NT2/D1 (cell line): ENCODE results near the gene HSPB1.
A peak's percentile ranks its signal among the peaks of the same experiment; 100 is the strongest.

ENCODE experiments used
- DNase-seq: peaks from one replicate; pipeline ENCODE4 v3.0.0-alpha.2; 2011; ENCODE audit warnings: low read depth, low spot score
- H3K27me3 ChIP-seq: 2 replicates; pipeline ENCODE4 v1.6.0; 2011; ENCODE audit warnings: mild to moderate bottlenecking; ENCODE audit not compliant: insufficient read length, insufficient read depth
- H3K36me3 ChIP-seq: 2 replicates; pipeline ENCODE4 v1.6.1; 2011; ENCODE audit warnings: mild to moderate bottlenecking, low read length, mixed read lengths; ENCODE audit not compliant: insufficient read depth, insufficient read length
- H3K4me1 ChIP-seq: 2 replicates; pipeline ENCODE4 v1.5.1; 2011; ENCODE audit not compliant: insufficient read depth, insufficient read length
- H3K4me3 ChIP-seq: 2 replicates; pipeline ENCODE4 v1.5.1; 2011; ENCODE audit warnings: low read depth; ENCODE audit not compliant: insufficient read length
- H3K9ac ChIP-seq: 2 replicates; pipeline ENCODE4 v1.6.0; 2011; ENCODE audit warnings: low read depth; ENCODE audit not compliant: insufficient read length
- H3K9me3 ChIP-seq: 2 replicates; pipeline ENCODE4 v1.5.1; 2011; ENCODE audit warnings: mild to moderate bottlenecking, low read length; ENCODE audit not compliant: insufficient read depth
- SUZ12 ChIP-seq: IDR thresholded peaks from 2 replicates; pipeline ENCODE4 v1.6.1; 2011; ENCODE audit not compliant: insufficient read length, insufficient read depth; ENCODE audit errors: extremely low read depth
- YY1 ChIP-seq: IDR thresholded peaks from 2 replicates; pipeline ENCODE4 v1.6.1; 2011; ENCODE audit not compliant: insufficient read length, insufficient read depth
- ZNF274 ChIP-seq: IDR thresholded peaks from 2 replicates; pipeline ENCODE4 v1.6.1; 2011; ENCODE audit warnings: mild to moderate bottlenecking, low read depth, low read length

The HSPB1 gene

DNA sequence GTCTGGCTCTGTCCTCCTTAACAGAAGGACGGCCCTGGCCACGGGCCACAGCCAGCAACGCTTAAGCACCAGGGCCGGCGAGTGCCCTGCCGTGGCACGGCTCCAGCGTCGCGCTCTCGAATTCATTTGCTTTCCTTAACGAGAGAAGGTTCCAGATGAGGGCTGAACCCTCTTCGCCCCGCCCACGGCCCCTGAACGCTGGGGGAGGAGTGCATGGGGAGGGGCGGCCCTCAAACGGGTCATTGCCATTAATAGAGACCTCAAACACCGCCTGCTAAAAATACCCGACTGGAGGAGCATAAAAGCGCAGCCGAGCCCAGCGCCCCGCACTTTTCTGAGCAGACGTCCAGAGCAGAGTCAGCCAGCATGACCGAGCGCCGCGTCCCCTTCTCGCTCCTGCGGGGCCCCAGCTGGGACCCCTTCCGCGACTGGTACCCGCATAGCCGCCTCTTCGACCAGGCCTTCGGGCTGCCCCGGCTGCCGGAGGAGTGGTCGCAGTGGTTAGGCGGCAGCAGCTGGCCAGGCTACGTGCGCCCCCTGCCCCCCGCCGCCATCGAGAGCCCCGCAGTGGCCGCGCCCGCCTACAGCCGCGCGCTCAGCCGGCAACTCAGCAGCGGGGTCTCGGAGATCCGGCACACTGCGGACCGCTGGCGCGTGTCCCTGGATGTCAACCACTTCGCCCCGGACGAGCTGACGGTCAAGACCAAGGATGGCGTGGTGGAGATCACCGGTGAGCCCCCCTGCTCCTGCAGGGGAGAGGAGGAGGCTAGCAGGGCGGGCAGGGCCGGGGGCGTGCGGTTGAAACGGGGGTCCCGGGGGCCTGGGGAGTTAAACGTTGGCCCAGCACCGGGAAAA is at the start of gene HSPB1:
HSPB1 (plus strand) TSS at position 327 of the 855 bp plus-strand sequence; CDS start at position 367, 40 bp downstream.
- no peak for DNase-seq
- Histone ChIP-seq H3K9me3 (no peaks in the 10 kb centered on the region), H3K36me3 (peaks cover 12% of the 10 kb centered on the region), H3K4me1 (peaks cover 8% of the 10 kb centered on the region), H3K9ac (peak within 1 kb of the TSS; percentile 92), H3K27me3 (no peaks in the 10 kb centered on the region), H3K4me3 (peak within 1 kb of the TSS; percentile 80)
- TF ChIP-seq YY1 (no peak), SUZ12 (no peak), ZNF274 (no peak)

DNA sequence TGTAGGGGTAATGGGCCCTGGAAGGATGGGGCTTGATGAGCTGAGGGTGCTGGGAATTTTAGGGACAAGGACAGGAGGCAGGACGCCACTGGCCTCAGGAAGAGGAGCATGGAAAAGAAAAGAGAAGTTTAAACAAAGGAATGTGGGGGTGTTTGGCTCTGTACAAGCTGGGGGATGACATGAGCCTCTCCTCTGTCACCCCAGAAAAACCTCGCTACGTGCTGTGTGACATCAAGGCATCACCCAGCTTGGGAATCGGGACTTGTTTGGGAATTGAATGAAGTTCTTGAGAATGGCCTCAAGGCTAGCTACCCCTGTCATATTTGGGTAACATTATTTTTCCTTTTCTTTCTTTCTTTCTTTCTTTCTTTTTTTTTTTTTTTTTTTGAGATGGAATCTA is 47.7 kb upstream of the HSPB1 start:
- TF ChIP-seq ZNF274 (no peak), YY1 (no peak), SUZ12 (no peak)
- no peaks in the 10 kb centered on the region for H3K27me3 ChIP-seq
- no peak for DNase-seq

DNA sequence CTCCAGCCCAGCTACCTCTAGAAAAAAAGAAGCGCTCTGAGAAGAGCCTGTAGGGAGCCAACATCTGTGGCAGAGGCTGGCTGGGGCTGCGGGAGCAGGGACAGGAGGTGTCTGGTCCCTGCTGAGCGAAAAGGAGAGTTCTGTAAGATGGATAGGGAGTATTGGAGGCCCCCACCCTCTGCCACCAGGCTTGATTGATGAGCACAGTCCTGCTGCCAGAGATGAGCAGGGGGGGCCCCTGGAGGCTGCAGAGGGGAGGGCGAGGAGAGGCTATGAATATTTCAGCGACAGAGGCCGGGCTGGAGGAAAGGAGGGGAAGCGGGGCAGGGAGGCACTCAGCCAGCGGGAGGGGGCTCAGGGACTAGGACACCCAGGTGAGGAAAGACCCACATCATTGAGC is 44.5 kb upstream of the HSPB1 start:
- TF ChIP-seq SUZ12 (no peak), ZNF274 (no peak), YY1 (no peak)
- DNase-seq: no peak
- H3K4me1 ChIP-seq: peaks cover 9% of the 10 kb centered on the region
- H3K36me3 ChIP-seq: peaks cover 3% of the 10 kb centered on the region
- H3K27me3 ChIP-seq: no peaks in the 10 kb centered on the region
- H3K9ac ChIP-seq: peak overlapping the region; percentile 17
- H3K9me3 ChIP-seq: no peaks in the 10 kb centered on the region
- no peak overlapping the region for H3K4me3 ChIP-seq

More for the DNA sequence above, 47.7 kb upstream of the HSPB1 start:
- H3K4me3 ChIP-seq: no peak overlapping the region
- H3K4me1 ChIP-seq: peaks cover 3% of the 10 kb centered on the region
- no peak overlapping the region for H3K9ac ChIP-seq
- H3K36me3 ChIP-seq: peaks cover 3% of the 10 kb centered on the region
- H3K9me3 ChIP-seq: no peaks in the 10 kb centered on the region

DNA sequence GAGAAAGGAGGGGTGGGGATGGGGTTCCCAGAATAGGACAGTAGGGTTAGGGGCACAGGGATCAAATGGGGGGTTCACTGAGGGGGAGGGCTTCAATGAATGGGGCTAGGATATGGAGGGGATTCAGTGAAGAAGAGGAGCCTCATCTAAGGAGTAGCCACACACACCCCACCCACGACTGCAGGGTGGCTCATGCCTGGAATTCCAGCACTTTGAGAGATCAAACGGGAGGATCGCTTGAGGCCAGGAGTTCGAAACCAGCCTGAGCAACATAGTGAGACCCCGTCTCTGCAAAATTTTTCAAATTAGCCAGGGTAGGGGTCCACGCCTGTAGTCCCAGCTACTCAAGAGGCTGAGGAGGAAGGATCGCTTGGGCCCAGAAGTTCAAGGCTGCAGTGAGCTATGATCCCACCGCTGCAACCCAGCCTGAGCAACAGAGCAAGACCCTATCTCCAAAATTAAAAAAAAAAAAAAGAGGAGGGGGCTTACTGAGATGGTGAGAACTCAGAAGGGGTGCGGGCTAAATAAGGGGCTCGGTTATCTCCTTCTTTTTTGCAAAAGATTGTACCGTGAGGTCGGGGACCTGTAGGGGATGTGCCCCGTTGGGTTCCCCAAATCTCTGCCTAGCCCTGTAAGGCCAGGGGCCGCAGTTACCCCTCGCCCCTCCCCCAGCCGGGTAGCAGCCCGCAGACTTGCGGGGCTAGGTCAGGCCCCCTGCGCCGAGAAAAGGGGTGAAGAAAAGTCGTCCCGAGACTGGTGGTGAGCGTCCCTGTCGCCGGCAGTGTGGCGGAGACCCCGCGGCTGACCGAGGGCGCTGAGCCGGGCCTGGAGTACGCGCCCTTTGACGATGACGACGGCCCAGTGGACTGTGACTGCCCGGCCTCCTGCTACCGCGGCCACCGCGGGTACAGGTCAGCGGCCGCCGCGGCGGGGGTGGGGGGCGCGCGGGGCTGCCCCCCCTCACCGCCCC is 43.1 kb upstream of the HSPB1 start:
- H3K36me3 ChIP-seq: peaks cover 3% of the 10 kb centered on the region
- no peaks in the 10 kb centered on the region for H3K9me3 ChIP-seq
- peak overlapping the region; percentile 49 for H3K4me3 ChIP-seq
- TF ChIP-seq SUZ12: no peak
- TF ChIP-seq ZNF274: no peak
- TF ChIP-seq YY1: no peak
- no peaks in the 10 kb centered on the region for H3K27me3 ChIP-seq
- DNase-seq: no peak
- peak overlapping the region; percentile 92 for H3K9ac ChIP-seq
- H3K4me1 ChIP-seq: peaks cover 9% of the 10 kb centered on the region

DNA sequence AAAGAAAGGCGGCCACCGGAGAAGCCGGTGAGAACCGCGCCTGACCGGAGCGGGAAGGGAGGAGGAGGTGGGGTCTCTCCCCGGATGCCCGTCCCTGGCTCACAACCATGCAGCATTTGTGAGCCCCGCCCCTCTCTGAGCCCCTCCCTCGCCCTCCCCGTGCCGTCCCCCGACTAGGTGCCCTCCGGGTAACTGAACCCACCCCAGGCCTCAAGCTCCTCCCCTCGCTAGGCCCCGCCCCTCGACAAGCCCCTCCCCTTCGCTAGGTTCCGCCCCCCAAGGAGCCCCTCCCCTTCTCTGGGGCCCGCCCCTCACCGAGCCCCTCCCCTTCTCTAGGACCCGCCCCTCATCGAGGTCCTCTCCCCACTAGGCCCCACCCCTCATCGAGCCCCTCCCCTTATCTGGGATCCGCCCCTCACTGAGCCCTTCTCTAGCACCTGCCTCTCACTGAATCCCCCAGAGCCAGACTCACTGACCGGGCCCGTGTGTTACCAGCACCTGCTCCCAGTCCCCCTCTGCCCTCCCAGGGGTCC is 42.2 kb upstream of the HSPB1 start:
- H3K9me3 ChIP-seq: no peaks in the 10 kb centered on the region
- H3K4me3 ChIP-seq: peak overlapping the region; percentile 49
- peaks cover 3% of the 10 kb centered on the region for H3K36me3 ChIP-seq
- H3K27me3 ChIP-seq: no peaks in the 10 kb centered on the region
- H3K9ac ChIP-seq: no peak overlapping the region
- DNase-seq: peak; percentile 96
- TF ChIP-seq ZNF274 (no peak), YY1 (no peak), SUZ12 (no peak)
- H3K4me1 ChIP-seq: peaks cover 9% of the 10 kb centered on the region

DNA sequence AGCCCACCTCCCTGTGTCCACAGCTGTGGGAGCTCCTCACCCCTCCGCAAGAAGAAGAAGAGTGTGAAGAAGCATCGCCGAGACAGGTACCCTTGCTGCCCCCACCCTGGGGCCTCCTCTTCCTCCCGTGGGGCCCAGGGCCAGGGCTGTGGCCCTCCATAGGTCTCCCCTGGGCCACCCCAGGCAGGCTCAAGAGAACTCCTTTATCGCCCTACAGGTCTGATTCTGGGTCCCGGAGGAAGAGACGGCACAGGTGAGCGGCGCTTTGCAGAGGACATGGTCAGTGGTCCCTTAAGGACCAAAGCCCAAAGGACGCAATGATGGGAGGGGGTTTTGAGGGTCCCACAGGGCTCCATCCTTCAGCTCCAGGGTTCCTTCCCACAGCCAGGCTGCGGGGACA is 41.1 kb upstream of the HSPB1 start:
- no peak overlapping the region for H3K4me3 ChIP-seq
- no peak for DNase-seq
- peaks cover 9% of the 10 kb centered on the region for H3K4me1 ChIP-seq
- TF ChIP-seq YY1 (no peak), ZNF274 (no peak), SUZ12 (no peak)
- peaks cover 3% of the 10 kb centered on the region for H3K36me3 ChIP-seq
- H3K27me3 ChIP-seq: no peaks in the 10 kb centered on the region
- no peaks in the 10 kb centered on the region for H3K9me3 ChIP-seq
- H3K9ac ChIP-seq: no peak overlapping the region
